Activated T-cell treated with anti-CD3 and anti-CD28 coated beads for 48 hours (primary cell): ENCODE measurements around the gene MYO16.
A peak's percentile ranks its signal among the peaks of the same experiment; 100 is the strongest.
"Not testable (repeated sequence)": the region's sequence is repeated elsewhere in the genome, so short reads cannot be mapped to it uniquely, and the experiment has no call there.

Source experiments
- DNase-seq: peaks from one replicate; pipeline ENCODE4 v3.0.0-alpha.2; 2020; ENCODE audit warnings: low read depth

MYO16 gene

DNA sequence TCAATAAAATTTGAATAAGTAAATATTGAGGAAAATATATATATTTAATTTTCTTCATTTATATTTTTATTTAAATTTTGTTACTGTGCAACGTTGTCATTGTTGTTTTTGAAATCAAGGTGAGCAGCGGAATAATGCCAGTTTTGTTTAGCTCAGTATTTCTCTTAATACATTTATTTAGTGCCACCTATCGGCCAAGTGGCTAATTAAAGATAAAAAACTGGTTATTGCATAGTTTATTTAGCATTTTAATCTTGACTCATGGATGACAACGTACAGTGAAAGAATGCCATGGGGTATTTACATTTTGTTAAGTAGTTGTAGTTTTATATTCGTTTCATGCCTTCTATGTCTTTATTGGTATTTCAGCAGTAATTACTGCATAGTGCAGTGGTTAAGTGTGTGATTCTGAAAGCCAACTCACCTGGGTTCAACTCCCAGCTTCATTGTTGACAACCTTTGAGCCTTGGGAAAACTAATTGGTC is 265.9 kb downstream of the MYO16 start:
- no peak for DNase-seq

DNA sequence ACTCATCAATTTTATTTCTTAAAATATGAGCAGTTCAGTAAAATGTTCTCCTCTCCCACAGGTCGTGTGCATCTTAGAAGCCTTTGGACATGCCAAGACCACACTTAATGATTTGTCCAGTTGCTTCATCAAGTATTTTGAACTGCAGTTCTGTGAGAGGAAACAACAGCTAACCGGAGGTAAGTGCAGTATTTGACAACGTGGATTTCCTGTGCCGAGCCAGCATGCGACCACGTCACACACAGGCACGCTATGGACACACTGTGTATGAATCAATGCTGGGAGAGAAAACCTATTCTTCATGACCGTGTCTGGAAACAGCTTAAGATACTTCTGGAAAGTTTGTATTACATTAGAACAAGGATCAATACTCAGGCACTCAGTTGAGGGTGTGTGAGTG is 268.5 kb downstream of the MYO16 start:
- peak; percentile 8 for DNase-seq

DNA sequence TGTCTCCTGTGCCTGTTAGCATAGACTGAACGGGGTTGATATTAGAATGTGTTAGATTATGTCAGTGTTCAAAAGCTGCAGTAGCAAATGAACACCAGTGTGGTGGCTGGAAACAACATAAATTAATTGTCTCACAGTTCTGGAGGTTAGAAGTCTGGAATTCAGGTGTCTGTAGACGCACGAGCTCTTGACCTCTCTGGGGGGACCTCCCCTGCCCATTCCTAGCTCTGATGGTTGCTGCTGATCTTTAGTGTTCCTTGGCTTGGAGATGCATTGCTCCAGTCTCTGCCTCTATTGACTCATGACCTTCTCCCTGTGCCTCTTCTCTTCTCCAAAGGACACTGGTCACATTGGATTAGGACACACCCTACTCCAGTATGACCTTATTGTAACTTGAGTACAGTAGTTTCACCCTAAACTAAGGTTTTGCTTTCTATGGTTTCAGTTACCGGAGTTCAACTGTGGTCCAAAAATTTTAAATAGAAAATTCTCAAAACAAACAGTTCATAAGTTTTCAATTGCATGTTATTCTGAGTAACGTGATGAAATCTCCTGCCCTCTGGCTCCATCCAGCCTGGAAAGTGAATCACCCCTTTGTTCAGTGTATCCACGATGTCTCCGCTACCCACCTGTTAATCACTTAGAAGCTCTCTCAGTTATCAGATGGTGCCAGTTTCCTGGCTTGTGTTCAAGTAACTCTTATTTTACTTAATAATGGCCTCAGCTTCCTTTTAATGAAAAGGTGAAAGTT is 273.2 kb downstream of the MYO16 start:
- DNase-seq = no peak

DNA sequence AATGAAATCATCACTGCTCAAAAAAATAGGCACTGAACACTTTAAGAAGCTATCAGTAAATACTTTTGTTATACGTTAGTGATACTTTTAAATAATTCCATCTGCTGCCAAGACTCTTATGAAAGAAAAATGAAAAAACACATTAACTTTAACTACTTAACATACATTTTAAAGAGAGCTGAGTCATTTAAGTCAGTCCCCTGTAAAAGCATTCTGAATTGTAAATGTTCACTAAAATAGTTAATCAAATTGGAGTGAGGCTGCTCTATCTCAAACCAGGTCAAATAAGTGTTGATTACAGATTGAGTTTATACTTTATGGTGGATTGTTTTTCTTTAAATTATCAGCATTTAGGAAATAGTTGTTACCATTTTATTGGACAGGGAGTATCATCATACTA is 274.2 kb downstream of the MYO16 start:
- DNase-seq = no peak

DNA sequence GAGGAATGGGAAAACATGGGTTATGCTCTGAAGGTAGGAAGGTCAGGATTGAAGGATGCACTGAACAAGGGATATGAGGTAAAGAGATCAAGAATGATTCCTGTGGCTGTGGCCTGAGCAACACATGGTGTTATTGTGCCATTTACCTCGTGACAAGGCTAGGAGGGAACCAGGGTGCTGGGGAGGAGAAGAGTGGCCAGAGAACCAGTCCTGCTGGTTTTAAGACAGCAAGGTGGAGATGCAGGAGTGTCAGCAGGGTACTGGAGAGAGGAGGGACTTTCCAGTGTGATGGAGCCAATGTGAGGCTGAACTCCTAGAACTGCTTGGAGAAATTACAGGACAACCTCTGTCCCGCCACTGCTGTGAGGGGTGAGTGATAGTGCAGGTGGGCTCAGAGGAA is 282.4 kb downstream of the MYO16 start:
- no peak for DNase-seq

DNA sequence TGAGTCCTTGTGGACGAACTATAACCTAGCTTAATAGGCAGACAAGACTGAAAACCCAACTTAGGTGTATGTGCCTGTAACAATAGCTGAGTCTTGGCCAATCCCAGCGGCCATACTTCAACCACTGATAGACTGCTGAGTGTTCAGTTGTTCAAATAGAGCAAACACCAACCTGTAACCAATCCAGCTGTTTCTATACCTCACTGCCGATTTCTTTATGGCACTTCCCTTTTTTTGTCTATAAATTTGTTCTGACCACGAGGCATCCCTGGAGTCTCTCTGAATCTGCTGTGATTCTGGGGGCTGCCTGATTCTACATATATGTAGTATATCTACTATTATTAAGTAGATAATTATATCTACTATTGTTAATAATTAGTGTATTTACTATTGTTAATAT is 284.3 kb downstream of the MYO16 start:
- DNase-seq = not testable (repeated sequence)

DNA sequence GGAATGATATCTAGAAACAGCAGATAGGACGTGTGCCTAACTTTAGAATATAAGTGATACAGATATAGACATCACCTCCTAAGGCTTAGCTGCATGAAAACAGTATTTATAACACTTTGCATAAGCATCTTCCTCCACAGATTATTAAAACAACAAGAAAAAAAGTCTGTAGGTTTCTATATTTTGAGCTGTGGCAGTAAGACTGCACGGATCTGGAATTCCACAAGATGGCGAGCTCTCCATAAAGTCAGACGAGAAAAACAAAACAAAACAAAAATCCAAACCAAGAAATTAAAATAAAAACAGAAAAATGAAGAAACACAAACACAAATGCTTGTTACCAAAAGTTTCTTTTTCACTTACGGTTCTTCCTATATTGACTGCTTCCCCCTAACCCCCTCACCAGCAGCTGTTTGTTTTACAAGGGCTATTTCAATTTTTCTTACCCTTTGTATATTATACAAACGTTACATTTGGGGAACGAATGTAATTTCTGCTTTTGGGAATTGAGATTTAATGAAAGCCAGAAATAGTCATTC is 285.8 kb downstream of the MYO16 start:
- no peak for DNase-seq

DNA sequence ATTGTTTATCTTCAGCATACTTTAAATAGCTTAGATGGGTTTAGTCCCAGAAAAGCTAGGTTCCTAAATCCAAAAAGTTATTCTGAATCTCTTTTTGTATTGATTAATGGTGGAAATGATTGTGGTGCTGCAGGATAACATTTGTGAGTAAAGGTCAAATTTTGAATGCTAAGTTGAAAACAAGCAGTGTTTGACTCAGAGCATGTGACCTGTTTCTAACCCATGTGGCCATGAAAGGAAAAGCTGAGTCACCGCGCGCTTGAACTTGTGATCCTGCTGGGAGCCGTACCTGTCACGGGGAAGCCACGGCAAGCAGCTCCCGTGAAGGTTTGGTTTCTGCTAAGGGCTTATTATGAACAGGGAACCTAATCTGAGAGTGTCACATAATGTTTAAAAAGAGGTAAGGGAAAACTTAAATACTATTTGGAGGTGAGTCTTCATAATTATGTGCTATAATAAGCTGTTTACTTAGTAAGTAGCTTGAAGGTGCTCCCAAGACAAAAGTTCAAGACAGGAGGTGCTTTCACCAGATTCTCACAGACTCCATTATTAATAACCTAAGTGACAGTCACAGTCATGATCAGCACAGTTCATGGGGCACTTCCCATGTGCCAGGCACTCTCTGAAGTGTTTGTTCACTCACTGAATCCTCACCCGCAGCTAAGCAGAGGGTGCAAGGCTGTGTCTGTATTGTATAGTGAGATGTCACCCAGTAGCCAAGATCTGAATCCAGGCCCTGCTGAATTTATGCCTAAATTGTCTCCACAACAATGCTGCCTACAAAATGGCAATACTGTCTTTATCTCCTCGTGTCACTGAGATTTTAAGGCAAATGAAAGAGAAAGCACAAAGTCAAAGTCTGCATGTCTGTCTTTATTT is 286.5 kb downstream of the MYO16 start:
- DNase-seq = peak; percentile 72

DNA sequence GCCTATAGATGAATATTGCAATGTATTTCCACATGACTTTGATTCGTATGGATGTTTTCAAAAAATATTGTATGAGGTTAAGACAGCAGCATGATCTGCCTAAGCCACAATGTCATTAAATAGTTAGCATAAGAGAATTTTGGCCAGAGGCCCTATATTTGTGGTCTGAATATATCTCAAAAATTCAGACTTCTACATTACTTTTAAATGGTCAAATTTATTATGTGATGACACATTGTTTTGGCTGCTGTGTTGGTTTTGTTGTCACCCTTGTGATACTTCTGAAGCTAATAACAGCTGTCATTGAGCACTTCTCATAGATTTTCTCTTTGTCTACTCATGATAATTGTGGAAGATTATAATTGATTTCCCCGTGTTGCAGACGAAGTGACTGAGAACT is 288.2 kb downstream of the MYO16 start:
- no peak for DNase-seq

DNA sequence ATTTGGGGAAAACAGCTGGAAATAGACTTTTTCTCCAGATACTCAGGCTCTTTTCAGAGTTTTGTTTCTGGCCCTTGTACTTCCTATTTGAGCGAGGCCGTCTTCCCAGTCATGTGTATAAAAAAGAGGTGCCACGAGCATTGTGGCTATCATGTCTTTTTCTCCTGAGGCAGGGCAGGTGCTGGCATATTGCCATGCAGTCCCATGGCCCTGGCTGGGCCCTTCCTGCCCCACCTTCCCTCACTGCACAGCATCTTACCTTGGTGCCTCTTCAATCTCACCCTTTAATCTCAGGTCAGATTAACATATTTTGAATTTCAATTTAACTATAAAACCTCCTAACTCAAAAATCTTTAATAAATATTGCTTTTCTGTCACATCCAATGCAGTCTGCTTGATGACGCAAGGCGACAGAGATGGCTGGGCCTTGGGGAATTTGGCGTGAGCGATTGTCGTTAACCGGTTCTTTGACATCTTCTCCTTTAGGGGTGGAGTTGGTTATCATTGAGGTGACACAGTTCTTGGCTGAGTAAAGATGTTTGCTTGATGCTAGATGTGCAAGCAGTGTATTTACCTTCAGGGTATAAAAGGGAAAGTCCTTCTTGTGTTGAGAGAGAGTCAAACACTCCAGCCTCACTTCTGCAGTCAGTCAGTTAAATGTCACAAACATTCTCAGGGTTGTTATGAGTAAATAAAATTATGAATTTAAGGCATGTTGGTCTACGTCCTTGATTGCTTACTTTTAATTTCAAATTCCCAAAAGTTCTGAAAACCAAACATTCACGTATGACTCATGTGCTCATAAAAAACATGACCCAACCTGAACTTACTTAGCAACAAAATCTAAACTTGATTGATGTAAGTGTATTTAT is 289.9 kb downstream of the MYO16 start:
- DNase-seq = no peak

DNA sequence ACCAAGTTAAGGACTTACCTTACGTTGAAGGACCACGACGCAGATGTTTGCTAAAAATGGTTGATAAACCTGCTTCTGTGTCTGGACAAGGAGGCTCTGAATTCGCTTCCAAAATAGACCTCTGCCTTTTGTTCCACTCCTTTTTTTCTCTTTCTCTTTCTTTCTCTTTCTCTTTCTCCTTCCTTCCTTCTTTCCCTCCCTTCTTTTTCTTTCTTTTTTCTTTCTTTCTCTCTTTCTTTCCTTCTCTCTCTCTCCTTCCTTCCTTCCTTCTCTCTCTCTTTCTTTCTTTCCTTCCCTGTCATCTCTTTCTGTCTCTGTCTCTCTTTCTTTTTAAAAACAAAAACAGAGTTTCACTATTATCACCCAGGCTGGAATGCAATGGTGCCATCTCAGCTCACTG is 290.7 kb downstream of the MYO16 start:
- DNase-seq = no peak

DNA sequence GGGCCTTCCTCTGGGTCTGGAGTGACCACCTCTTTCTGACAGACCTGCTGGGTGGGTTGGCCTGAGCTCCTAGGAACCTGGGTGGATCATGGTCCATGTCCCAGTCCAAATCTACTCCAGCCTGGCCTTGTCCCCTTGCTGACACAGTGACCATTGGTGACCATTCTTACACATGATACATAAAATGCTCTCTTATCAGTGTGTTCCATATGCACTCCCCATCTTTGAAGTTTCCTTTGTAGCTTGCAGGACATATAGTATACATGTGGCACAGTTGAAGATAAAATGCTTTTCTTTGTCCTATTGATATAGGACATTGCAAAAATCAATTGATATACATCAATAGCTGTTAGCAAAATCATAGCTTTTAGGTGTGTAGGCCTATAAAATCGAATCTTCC is 291.8 kb downstream of the MYO16 start:
- DNase-seq = no peak

DNA sequence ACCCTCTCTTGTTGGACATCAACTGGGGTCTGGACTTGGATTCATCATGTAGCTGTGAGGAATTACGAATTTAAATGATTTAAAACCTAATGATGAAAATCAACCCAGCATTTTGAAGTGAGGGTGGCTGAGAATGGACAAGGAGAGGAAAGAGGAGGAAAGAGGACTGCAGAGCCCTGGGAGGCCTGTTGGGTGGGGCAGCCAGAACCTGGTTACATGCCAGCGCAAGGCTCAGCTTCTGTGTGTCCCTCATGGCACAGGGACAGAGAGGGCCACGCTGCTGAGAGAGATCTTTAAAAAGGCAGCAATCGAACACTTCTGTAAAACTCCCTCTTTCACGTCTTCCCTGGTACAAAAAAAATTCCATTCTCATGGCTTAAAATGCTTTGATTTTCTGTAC is 292.7 kb downstream of the MYO16 start:
- DNase-seq = no peak

DNA sequence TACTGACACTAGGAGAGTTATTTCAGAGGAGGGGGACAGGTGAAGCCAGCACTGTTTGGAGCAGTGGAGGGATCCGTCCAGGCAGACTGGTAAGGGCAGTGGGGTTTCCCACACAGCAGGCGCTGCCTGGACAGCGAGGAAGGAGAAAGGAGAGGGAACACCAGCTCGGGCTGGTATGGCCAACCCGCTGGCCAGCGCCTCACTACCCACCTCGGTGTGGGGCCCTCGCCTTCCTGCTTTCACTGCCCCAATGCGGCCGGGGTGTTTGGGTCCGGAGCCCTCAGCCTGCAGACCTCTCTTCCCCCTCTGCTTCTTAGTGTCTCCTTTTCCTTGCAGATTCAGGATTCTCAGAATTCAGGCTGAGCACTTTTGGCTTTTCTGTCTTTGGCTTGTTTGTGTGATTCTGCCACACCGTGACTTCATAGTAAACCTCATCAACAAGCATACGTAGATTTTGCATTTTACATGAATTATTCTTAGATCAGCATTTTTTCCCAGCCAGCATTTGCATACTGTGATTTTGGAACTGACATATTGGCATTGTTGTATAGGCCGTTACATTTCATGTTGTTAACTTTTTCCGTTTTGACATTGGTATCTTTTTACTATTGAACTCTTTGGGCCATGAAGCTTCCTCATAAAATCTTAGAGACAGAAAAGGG is 294.1 kb downstream of the MYO16 start:
- no peak for DNase-seq

DNA sequence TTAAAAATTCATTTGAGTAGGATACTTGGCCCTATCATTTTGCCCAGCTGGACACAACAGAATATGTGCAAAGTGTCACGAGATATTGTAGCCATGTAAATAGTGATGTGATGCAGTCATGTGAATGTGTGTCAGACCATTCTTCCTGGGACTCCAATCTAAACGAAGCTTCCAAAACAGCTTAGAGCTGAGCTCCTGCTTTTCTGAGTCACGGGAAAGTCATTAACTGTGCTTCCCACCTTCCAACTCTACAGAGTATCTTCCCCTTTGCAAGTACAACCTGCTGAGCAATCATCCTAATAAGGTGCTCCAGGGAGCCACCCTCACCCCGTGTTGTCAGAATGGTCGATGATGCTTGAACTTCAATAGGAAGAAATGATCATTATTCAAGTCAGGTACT is 294.7 kb downstream of the MYO16 start:
- no peak for DNase-seq

DNA sequence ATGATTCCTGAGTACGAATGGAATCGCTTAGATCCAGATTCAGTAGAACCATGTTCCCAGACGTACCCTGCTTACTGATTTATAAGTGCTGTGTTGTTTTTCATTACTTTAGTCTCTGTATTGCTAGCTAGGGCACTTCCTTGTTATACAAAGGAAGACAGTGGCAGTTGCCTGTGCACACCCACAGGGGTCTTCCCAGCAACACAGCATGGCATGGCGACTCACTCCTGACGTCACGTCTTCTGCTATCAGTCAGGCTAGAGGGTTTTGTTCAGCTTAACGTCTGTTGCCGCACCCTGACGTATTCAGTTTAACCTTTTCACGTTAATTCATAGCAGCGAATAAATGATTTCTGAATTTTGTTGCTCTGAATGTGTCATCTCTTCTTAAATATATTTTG is 295.1 kb downstream of the MYO16 start:
- no peak for DNase-seq

DNA sequence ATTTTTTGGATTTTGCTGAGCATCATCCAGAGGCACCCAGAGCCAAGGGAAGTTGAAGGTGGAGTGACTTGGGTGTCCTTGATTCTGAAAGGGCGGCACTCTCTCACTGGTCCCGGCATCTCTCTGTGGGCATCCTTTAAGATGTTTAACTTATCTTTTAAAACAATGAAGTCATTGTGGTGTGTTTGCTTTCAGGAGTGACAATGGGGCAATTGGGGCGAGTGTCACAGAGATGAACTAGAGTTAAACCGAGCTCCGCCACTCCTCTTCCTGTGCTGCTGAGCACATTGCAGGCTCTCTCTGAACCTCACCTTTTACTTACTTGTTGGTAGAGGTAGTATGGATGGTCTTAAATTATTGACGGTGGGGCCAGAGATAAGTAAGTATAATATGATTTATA is 295.7 kb downstream of the MYO16 start:
- no peak for DNase-seq

DNA sequence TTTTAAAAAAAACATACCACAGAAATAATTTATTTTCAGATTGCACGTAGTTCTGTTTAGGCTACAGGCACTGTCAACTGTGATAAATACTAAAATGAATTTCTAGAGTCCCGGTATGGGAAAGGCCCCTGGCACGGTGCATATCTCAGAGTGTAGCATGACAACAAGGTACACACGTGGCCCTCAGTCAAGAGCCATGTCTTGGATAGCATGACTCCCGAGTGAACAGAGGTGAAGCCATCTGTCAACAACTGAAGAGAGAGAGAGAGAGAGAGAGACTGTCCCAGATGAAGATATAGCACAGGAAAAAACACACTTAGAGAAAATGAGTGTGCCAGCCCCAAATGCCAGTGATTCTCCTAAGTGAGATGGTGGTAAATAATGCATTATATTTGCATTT is 297.5 kb downstream of the MYO16 start:
- DNase-seq = no peak

DNA sequence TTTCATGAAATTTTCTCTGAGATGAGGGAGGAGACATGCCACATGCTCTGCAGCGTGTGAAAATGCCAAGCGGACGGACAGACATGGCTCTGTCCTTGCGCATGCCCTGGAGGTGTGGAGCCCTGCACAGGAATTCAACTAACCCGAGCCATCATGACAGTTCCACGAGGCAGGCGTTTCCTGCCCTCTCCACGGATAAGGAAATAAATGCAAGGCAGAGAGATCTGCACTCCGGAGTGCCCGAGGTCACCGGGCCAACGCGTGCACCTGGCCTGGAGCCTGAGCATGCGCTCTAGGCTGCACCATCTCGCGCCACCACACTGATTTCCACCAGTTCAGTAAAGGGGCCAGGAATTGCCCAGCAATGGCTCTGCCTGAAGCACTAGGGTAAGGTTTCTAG is 298.2 kb downstream of the MYO16 start:
- DNase-seq = no peak

DNA sequence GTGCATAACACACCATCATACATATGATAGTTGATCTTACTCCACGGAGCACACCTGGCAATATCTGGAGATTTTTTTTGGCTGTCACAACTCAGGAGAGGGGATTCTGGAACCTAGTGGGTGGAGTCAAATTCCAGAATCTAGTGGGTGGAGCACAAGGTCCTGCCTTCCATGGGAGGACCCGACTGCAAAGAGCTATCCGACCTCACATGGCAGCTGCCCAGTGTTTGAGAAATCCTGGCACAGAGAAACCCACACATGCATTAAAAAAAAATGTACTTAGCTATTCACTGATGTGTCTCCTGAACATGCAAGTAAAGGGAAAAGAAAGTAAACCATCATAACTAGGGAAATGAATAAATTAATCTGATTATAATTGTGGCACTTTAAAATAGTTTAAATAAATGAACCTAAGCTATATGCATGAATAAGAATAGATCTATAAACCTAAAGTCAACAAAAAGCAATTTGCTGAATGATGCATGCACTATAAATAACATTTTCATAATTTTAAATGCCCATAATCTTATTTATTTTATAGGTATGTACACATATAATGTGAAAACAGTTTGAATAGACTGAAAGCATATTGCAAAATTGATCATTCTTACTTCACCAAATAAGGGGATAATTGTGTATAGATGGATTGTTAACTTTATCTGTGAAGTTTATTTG is 300.3 kb downstream of the MYO16 start:
- no peak for DNase-seq

DNA sequence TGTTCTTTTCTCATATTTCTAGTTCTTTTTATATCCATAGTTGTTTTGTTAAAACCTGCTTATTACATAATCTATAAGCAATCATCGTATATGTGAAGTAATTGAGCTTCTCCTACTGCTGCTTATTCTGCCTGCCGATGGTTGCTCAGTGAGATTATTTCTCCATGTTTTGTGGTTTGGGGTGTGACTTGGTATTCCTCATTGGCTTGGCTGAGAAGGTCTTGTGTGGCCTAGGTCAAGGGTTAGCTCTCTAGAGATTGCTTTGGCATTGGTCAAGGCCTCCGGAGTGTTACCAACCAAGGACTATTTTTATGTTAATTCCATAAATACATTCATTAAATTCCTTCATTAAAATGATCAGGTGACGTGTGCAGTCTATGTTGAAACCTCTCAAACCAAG is 302.8 kb downstream of the MYO16 start:
- DNase-seq = no peak
